ENCODE results near the gene THOC1. TPM values are rescaled to one million over a fixed set of nuclear protein-coding genes. Genes with fewer than 3 reads are reported as not detected.

The THOC1 gene
- total and polyA plus RNA-seq, 2 of the 4 experiments (the other 2 are of a cell fraction) = 13.3 to 15.8 TPM

GRCh38 chr18:294566-294965 is 26.7 kb upstream of the THOC1 start:
- no peak for DNase-seq
- Histone ChIP-seq H3K23ac (ENCODE audit: low read depth, low read length) (no peak overlapping the region), H2BK20ac (ENCODE audit: low read depth, low read length) (no peak overlapping the region), H4K91ac (ENCODE audit: insufficient read depth, low read depth, low read length) (no peak overlapping the region), H4K5ac (ENCODE audit: low read depth, low read length) (no peak overlapping the region), H3K9me3 (ENCODE audit: control insufficient read depth, insufficient read depth, low read length) (no peaks in the 10 kb centered on the region), H2BK120ac (ENCODE audit: low read depth, low read length) (no peak overlapping the region), H2AFZ (replicated peaks; ENCODE audit: low read length, poor library complexity) (no peak overlapping the region), H3K27ac (ENCODE audit: insufficient read depth, low read length) (no peak overlapping the region), H3K4me2 (ENCODE audit: low read depth, low read length) (no peak overlapping the region), H3K56ac (ENCODE audit: extremely low read depth, insufficient read depth, low read length) (no peak overlapping the region), H2BK5ac (ENCODE audit: low read depth, low read length, poor library complexity, severe bottlenecking) (no peak overlapping the region), H2BK15ac (ENCODE audit: low read depth, low read length) (no peak overlapping the region), H3K9me1 (ENCODE audit: insufficient read depth, low read length) (no peaks in the 10 kb centered on the region), H4K8ac (ENCODE audit: low read depth in 2 of 2, low read length in 2 of 2) (no peak overlapping the region), H3K4me3 (ENCODE audit: insufficient read depth, low read depth, low read length) (no peak overlapping the region), H3K9ac (ENCODE audit: low read depth, low read length) (no peak overlapping the region), H4K20me1 (ENCODE audit: insufficient read depth, low read length) (no peaks in the 10 kb centered on the region), H3K27me3 (ENCODE audit: control insufficient read depth, insufficient read depth, low read length) (peaks cover 45% of the 10 kb centered on the region), H3K14ac (replicated peaks; ENCODE audit: low read depth, low read length) (no peak overlapping the region), H2AK5ac (ENCODE audit: low read depth, low read length) (no peak overlapping the region), H3K36me3 (ENCODE audit: control insufficient read depth, insufficient read depth, low read length) (no peaks in the 10 kb centered on the region), H3K79me1 (ENCODE audit: low read depth in 1 of 2, low read length in 2 of 2) (no peaks in the 10 kb centered on the region), H2AK9ac (replicated peaks; ENCODE audit: low read depth, low read length, poor library complexity) (no peak overlapping the region), H3K4ac (ENCODE audit: low read depth, low read length) (no peak overlapping the region), H3K18ac (ENCODE audit: low read depth, low read length) (no peak overlapping the region), H3K4me1 (ENCODE audit: control insufficient read depth, insufficient read depth, low read length) (no peaks in the 10 kb centered on the region)
- in situ Hi-C loops (cut with MboI; ENCODE audit: low sequenced_read_pairs) (no loop called here), dilution Hi-C loops (cut with HindIII; ENCODE audit: low sequenced_read_pairs, unreplicated experiment) (no loop called here), intact Hi-C loops (cut with micrococcal nuclease) (no loop called here)
- ChIA-PET POLR2A (ENCODE audit: unreplicated experiment) (no interaction called here), CTCF (interaction anchor here (1.5 kb wide), 1 partner anchor 321 kb away, joined by 3 read pairs; no protein-coding TSS in a partner anchor)
- WGBS, 2 experiments (ENCODE audit: extremely low coverage in 2 of 2, insufficient read length in 1 of 2) = no CpG with 5 or more reads among the region's 3 CpGs
- ATAC-seq (ENCODE audit: low read depth) = no peak
- no TSS peak for BruUV-seq (replicated peaks)
- no peak for TF ChIP-seq POLR2A (IDR thresholded peaks at IDR 0.05; ENCODE audit: low read depth, low read length)
- no peak for TF ChIP-seq ELK1 (IDR thresholded peaks at IDR 0.05; ENCODE audit: borderline replicate concordance, low read depth, low read length)
- no peak for TF ChIP-seq NFE2L2 (IDR thresholded peaks at IDR 0.05; ENCODE audit: low read depth, low read length)
- no peak for TF ChIP-seq MXI1 (IDR thresholded peaks at IDR 0.05; ENCODE audit: borderline replicate concordance, low read depth, low read length)
- TF ChIP-seq FOS (IDR thresholded peaks at IDR 0.05; ENCODE audit: low read depth, low read length) = no peak
- no peak for TF ChIP-seq USF2 (IDR thresholded peaks at IDR 0.05; ENCODE audit: low read depth, low read length)
- TF ChIP-seq MAFK (IDR thresholded peaks at IDR 0.05; ENCODE audit: low read depth, low read length) = no peak
- no peak for TF ChIP-seq SMC3 (IDR thresholded peaks at IDR 0.05; ENCODE audit: low read depth, low read length)
- TF ChIP-seq MAZ (IDR thresholded peaks at IDR 0.05; ENCODE audit: borderline replicate concordance, low read depth, low read length) = no peak
